Hippocampal formation (tissue), 2 donors: ENCODE measurements around the gene LIMK2.

Experiments
- DNase-seq, 2 donors: peaks; one replicate each; lab custom pipeline; 2025; lab: John Stamatoyannopoulos, UW

Gene LIMK2

DNA sequence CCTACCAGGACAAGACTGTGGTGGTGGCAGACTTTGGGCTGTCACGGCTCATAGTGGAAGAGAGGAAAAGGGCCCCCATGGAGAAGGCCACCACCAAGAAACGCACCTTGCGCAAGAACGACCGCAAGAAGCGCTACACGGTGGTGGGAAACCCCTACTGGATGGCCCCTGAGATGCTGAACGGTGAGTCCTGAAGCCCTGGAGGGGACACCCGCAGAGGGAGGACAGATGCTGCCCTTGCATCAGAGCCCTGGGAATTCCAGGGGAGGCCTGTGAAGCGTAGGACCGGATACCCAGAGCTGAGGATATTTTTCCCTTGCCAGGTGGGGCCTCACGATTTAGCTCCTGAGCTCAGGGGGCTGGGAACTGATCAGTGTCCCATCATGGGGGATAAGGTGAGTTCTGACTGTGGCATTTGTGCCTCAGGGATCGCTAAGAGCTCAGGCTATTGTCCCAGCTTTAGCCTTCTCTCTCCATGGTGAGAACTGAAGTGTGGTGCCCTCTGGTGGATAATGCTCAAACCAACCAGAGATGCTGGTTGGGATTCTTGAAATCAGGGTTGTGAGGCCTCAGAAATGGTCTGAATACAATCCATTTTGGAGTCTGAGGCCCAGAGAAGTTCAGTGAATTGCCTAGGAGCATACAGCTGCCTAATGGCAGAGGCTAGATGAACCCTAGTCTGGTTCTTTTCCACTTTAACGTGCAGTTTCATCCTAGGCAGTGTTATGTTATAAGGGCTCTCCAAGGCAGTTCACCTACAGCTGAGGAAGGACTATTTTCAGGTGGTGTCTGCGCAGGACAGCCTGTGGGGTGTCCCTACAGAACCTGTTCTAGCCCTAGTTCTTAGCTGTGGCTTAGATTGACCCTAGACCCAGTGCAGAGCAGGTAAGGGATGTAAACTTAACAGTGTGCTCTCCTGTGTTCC lies 60.7 kb downstream of the LIMK2 start:
- peak; percentile 62 to 67 for DNase-seq

GRCh38 chr22:31274017-31274416 lies 61.9 kb downstream of the LIMK2 start:
- no peak for DNase-seq

DNA sequence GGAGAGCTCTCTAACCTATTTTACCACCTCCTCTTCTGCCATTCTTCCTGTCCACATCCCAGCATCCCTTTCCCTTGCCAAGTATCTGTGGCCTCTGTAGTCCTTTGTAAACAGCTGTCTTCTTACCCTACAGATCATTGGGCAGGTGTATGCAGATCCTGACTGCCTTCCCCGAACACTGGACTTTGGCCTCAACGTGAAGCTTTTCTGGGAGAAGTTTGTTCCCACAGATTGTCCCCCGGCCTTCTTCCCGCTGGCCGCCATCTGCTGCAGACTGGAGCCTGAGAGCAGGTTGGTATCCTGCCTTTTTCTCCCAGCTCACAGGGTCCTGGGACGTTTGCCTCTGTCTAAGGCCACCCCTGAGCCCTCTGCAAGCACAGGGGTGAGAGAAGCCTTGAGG lies 62.9 kb downstream of the LIMK2 start:
- DNase-seq: no peak

- no peak for DNase-seq
These were observed 63.5 kb downstream of the LIMK2 start for GRCh38 chr22:31275576-31275975.

- DNase-seq: no peak
These were observed 64.5 kb downstream of the LIMK2 start for GRCh38 chr22:31276426-31277167.

DNA sequence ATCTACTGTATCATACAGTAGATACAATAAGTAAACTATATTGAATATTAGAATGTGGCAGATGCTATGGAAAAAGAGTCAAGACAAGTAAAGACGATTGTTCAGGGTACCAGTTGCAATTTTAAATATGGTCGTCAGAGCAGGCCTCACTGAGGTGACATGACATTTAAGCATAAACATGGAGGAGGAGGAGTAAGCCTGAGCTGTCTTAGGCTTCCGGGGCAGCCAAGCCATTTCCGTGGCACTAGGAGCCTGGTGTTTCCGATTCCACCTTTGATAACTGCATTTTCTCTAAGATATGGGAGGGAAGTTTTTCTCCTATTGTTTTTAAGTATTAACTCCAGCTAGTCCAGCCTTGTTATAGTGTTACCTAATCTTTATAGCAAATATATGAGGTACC lies 65.6 kb downstream of the LIMK2 start:
- DNase-seq: no peak

DNA sequence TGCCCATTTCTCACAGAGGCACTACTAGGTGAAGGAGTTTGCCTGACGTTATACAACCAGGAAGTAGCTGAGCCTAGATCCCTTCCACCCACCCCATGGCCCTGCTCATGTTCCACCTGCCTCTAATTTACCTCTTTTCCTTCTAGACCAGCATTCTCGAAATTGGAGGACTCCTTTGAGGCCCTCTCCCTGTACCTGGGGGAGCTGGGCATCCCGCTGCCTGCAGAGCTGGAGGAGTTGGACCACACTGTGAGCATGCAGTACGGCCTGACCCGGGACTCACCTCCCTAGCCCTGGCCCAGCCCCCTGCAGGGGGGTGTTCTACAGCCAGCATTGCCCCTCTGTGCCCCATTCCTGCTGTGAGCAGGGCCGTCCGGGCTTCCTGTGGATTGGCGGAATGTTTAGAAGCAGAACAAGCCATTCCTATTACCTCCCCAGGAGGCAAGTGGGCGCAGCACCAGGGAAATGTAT lies 66.1 kb downstream of the LIMK2 start:
- DNase-seq: no peak

DNA sequence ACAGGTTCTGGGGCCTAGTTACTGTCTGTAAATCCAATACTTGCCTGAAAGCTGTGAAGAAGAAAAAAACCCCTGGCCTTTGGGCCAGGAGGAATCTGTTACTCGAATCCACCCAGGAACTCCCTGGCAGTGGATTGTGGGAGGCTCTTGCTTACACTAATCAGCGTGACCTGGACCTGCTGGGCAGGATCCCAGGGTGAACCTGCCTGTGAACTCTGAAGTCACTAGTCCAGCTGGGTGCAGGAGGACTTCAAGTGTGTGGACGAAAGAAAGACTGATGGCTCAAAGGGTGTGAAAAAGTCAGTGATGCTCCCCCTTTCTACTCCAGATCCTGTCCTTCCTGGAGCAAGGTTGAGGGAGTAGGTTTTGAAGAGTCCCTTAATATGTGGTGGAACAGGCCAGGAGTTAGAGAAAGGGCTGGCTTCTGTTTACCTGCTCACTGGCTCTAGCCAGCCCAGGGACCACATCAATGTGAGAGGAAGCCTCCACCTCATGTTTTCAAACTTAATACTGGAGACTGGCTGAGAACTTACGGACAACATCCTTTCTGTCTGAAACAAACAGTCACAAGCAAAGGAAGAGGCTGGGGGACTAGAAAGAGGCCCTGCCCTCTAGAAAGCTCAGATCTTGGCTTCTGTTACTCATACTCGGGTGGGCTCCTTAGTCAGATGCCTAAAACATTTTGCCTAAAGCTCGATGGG lies 66.7 kb downstream of the LIMK2 start:
- DNase-seq: no peak

- DNase-seq: no peak
These were observed 67.2 kb downstream of the LIMK2 start for GRCh38 chr22:31279327-31279669.

GRCh38 chr22:31279821-31280505 lies 67.9 kb downstream of the LIMK2 start:
- no peak for DNase-seq

DNA sequence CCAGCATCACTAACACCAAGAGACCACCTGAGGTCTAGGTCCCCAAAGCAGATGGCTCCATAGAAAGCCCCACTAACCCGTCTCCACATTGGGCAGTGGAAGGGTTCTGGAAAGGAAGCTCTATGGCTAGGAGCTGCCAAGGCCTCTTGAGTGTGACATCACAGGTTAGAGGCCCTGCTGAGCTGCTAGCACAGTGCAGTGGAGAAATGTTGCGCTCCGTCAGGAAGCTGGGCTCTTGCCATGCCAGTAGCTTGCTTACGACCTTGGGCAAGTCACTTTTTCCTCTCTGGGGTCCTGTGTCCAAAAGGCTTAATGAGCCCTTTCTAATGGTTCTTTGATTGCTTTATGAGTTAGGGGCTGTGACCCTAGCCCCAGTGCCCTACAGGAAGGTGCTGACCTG lies 69.6 kb downstream of the LIMK2 start:
- DNase-seq: no peak

- DNase-seq: no peak
These were observed 70.8 kb downstream of the LIMK2 start for GRCh38 chr22:31282748-31283468.

DNA sequence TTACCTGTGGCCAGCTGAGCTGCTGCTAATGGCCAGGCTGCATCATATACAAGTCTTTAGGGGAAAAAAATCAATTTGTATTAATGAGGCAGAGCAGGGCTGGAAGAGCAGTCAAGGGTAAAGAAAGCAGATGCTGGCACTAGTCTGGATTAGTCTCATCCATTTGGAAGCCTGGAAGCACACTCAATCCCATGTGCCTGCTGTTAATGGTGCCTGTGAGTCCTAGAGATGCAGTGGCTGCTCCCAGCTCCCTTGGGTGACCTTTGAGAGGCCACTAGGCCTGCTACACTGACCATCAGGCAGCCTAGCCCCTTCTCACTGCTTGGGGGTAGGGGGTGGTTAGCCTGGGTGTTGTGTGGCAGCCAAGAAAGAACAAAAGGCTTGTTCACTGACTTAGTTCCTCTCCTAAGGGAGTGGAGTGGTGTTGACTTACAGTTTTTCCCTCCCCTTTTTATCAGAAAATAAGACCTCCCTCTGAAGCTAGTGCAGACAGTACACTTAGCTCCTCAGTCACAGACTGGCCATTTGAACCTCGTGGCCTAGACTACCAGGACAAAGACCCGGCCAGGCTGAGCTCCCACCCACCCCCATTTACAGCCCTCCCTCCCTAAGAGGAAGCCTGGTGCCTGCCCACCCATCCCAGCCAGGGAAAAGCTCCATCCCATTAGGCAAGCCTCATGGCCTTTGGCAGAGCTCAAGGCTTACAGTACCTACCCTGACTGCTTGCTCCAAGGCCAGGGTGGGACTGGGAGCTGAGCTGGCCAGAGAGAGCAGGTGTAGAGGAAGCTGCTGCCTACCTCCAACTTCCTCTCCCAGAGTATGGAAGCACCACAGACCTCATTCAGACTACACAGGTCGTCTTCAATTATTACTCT lies 72.4 kb downstream of the LIMK2 start:
- DNase-seq: no peak

DNA sequence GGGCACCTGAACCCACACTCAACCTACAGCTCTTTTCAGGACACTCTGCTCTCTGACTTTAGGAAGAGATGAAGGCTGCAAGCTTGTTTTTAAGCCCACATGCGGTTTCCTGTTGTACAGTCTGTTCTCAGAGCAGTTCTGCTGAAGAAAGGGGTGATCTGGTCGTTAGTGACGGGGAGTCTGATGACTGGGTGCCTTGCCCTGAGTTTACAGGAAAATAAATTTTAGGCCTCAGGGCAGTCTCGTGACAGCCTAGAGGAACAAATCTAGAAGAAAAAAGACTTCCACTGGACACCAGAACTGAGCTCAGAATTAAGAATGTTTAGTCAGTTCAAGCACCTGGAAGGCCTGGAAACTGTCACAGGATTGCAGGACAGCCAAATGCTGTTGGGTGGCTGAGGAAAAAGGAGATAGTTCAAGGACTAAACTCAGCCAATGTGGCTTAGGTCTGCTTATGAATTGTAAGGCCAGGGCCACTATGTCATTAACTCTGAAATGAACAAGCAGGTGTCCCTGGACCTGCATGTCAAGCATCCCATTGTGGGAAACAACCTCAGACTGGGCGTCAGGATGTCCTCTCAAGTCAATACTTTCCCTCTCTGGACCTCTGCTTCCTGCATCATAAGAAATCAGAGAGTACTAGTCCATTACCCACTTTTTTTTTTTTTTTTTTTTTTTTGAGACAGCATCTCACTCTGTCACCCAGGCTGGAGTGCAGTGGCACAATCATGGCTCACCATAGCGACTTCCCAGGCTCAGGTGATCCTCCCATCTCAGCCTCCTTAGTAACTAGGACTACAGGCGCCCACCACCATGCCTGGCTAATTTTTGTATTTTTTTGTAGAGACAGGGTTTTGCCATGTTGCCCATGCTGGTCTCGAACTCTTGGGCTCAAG lies 74.5 kb downstream of the LIMK2 start:
- no peak for DNase-seq

DNA sequence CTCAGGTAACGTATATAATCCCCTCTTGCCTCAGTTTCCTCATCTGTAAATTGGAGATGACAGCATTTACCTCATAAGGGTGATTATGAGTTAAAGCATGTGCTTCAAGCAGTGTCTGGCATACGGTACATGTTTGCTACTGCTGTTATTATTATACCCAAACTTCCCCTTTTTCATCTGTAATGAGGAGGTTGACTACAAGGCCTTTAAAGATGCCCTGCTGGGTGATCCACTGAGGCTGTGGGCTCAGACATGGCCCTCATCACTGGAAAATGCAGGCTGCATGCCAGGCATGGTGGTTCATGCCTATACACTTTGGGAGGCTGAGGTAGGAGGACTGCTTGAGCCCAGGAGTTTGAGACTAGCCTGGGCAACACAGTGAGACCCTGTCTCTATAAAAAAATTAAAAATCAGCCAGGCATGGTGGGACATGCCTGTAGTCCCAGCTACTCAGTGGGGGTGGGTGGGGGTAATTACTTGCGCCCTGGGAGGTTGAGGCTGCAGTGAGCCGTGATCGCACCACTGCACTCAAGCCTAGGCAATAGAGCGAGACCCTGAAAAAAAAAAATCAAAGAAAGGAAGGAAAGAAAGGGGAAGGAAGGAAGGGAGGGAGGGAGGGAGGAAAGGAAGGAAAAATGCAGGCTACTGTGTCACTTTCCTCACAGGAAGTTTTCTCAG lies 75.9 kb downstream of the LIMK2 start:
- no peak for DNase-seq

GRCh38 chr22:31288496-31289240 lies 76.6 kb downstream of the LIMK2 start:
- DNase-seq: no peak

GRCh38 chr22:31289344-31289743 lies 77.2 kb downstream of the LIMK2 start:
- no peak for DNase-seq
